ENCODE measurements around the gene CCDC157. TPM values are rescaled to one million over a fixed set of nuclear protein-coding genes. Genes with fewer than 3 reads are reported as not detected.

Gene CCDC157
- polyA plus RNA-seq, 1 of the 3 experiments (the other 2 are of a cell fraction): 5.8 TPM

DNA sequence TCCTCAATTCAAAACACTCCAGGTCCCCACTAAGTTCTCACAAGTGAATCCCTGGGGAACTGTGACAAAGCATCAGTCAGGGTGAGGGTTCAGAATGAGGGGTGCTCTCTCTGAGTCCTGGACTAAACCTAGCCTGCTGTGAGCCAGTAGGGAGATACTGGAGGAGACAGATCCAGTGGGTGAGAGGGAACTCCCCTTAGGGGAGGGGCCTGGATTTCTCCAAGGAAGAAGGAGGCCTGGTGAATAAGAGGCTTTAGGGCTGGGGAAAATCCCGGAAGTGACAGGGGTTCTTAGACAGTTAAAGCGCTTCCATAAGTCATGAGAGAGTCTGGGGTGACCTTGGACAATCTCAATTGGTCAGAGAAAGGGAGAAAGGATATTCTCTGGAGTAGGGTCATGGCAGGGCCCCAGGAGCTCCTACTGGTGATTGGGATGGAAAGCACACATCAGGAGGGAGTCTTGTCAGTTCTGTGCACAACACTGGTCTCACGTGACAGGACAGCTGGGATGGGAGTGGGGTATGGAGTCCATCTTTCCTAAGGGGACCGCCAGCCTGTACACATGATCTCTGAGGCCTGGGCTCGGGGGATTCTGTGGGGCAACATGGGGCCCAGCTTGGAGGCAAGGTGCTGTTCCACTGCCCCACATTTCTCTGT is 31.6 kb upstream of the CCDC157 start:
- H3K4me2 ChIP-seq: peak overlapping the region; percentile 95
- no peak overlapping the region for H2AFZ ChIP-seq (ENCODE audit: low read depth)
- H3K9me3 ChIP-seq: no peaks in the 10 kb centered on the region
- H3K36me3 ChIP-seq (replicated peaks in 1 of 2; ENCODE audit: control insufficient read depth in 1 of 2, insufficient read depth in 2 of 2, low read length in 1 of 2): peaks cover 5 to 11% of the 10 kb centered on the region in 2 experiments
- H3K4me3 ChIP-seq (ENCODE audit: low read depth in 2 of 2, low read length in 1 of 2): peak overlapping the region; percentile 72 to 79; a peak in 3 of 4 replicates
- 17% methylated on average over 2 of the region's 5 CpGs for WGBS (ENCODE audit: low lambda C conversion rate)
- no peaks in the 10 kb centered on the region for H3K9me2 ChIP-seq
- H3K27ac ChIP-seq (ENCODE audit: low read depth in 2 of 2, low read length in 1 of 2): peak overlapping the region in 1 of 2 experiments; percentile 7; a peak in 2 of 4 replicates
- peaks cover 27% of the 10 kb centered on the region for H4K20me1 ChIP-seq (ENCODE audit: insufficient read depth)
- ChIA-PET CTCF (interaction anchor here (7.7 kb wide), 1 partner anchor 37 kb away, joined by 42 read pairs; the partner anchor contains the start of gene CASTOR1), POLR2A (no interaction called here)
- DNase-seq: no peak
- H3K4me1 ChIP-seq (ENCODE audit: control insufficient read depth in 1 of 2, insufficient read depth in 2 of 2, low read depth in 1 of 2, low read length in 1 of 2): peaks cover 0 to 25% of the 10 kb centered on the region in 2 experiments; a peak in 2 of 4 replicates
- TF ChIP-seq ELF1 (IDR thresholded peaks at IDR 0.05) (peak; percentile 62), FOSL2 (IDR thresholded peaks at IDR 0.05; ENCODE audit: borderline replicate concordance, low read depth) (no peak)
- H3F3A ChIP-seq (replicated peaks; ENCODE audit: insufficient read depth): peaks cover 23% of the 10 kb centered on the region
- H3K9ac ChIP-seq: peak overlapping the region; percentile 74; the same call in 1 of the 2 replicates
- peaks cover 41% of the 10 kb centered on the region for H3K79me2 ChIP-seq (ENCODE audit: insufficient read depth)
- no peaks in the 10 kb centered on the region for H3K27me3 ChIP-seq (ENCODE audit: insufficient read depth)

DNA sequence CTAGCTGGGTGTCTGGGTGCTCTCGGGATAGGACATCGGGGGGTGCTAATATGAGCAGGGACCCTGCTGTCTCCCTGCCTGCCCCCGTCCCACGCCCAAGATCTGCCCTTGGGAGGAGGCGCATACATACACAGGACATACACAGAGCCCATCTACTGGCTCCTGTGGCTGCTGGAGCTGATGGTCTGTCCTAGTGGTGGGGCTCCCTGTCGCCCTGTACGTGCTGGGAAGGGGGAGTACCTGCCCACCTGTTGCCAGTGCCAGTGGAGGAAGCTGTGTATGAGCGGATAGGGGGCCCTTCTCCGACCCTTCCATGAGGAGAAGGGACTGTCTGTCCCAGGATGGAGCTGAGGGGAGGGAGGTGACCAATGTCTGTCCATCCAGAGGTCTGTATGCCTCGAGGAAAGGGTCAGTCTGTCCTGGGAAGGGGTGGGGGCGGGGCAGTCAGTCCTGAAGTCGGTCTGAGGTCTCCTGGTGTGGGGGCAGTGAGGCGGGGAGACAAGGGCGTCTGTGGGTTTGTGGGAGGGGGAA is 31.0 kb upstream of the CCDC157 start:
- no peak for DNase-seq
- Histone ChIP-seq H2AFZ (ENCODE audit: low read depth) (no peak overlapping the region), H3K9me2 (no peaks in the 10 kb centered on the region), H3K4me1 (ENCODE audit: control insufficient read depth in 1 of 2, insufficient read depth in 2 of 2, low read depth in 1 of 2, low read length in 1 of 2) (peaks cover 0 to 25% of the 10 kb centered on the region in 2 experiments; a peak in 2 of 4 replicates), H4K20me1 (ENCODE audit: insufficient read depth) (peaks cover 21% of the 10 kb centered on the region), H3K4me2 (peak overlapping the region; percentile 95), H3K79me2 (ENCODE audit: insufficient read depth) (peaks cover 37% of the 10 kb centered on the region), H3K4me3 (ENCODE audit: low read depth in 2 of 2, low read length in 1 of 2) (peak overlapping the region; percentile 72 to 79), H3F3A (replicated peaks; ENCODE audit: insufficient read depth) (peaks cover 25% of the 10 kb centered on the region), H3K9me3 (no peaks in the 10 kb centered on the region), H3K9ac (peak overlapping the region; percentile 74; the same call in 1 of the 2 replicates), H3K27me3 (ENCODE audit: insufficient read depth) (no peaks in the 10 kb centered on the region), H3K27ac (ENCODE audit: low read depth in 2 of 2, low read length in 1 of 2) (peak overlapping the region in 1 of 2 experiments; percentile 7; a peak in 1 of 4 replicates), H3K36me3 (replicated peaks in 1 of 2; ENCODE audit: control insufficient read depth in 1 of 2, insufficient read depth in 2 of 2, low read length in 1 of 2) (peaks cover 9 to 11% of the 10 kb centered on the region in 2 experiments)
- POLR2A ChIA-PET: no interaction called here
- CTCF ChIA-PET: interaction anchor here (1.7 to 7.7 kb wide), 2 partner anchors 10 to 37 kb away, joined by 6 to 42 read pairs; partner anchors contain the start of gene CASTOR1
- TF ChIP-seq RAD21 (IDR thresholded peaks at IDR 0.05; ENCODE audit: low read length) (no peak), FOXJ3 (CRISPR knock-in tag; IDR thresholded peaks at IDR 0.05) (no peak), TCF12 (IDR thresholded peaks at IDR 0.05) (no peak), FOSL2 (IDR thresholded peaks at IDR 0.05; ENCODE audit: borderline replicate concordance, low read depth) (no peak), MXI1 (IDR thresholded peaks at IDR 0.05; ENCODE audit: low read depth, low read length) (no peak)
- TF ChIP-seq, protein P1, sequence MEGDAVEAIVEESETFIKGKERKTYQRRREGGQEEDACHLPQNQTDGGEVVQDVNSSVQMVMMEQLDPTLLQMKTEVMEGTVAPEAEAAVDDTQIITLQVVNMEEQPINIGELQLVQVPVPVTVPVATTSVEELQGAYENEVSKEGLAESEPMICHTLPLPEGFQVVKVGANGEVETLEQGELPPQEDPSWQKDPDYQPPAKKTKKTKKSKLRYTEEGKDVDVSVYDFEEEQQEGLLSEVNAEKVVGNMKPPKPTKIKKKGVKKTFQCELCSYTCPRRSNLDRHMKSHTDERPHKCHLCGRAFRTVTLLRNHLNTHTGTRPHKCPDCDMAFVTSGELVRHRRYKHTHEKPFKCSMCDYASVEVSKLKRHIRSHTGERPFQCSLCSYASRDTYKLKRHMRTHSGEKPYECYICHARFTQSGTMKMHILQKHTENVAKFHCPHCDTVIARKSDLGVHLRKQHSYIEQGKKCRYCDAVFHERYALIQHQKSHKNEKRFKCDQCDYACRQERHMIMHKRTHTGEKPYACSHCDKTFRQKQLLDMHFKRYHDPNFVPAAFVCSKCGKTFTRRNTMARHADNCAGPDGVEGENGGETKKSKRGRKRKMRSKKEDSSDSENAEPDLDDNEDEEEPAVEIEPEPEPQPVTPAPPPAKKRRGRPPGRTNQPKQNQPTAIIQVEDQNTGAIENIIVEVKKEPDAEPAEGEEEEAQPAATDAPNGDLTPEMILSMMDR (IDR thresholded peaks at IDR 0.05): no peak
- 30% methylated on average over 6 of the region's 14 CpGs for WGBS (ENCODE audit: low lambda C conversion rate)
